Measurements from ENCODE around the gene SPATA31E1.
"Not testable (repeated sequence)": the region's sequence is repeated elsewhere in the genome, so short reads cannot be mapped to it uniquely, and the experiment has no call there.

SPATA31E1 gene

GRCh38 chr9:87886210-87886932 lies 3.7 kb downstream of the SPATA31E1 start:
- DNase-seq: no peak

- DNase-seq: no peak
Measured at GRCh38 chr9:87886933-87887505, 4.3 kb downstream of the SPATA31E1 start.

- no peak for DNase-seq
Measured at GRCh38 chr9:87887661-87888480, 5.2 kb downstream of the SPATA31E1 start.

GRCh38 chr9:87888501-87888900 lies 5.8 kb downstream of the SPATA31E1 start:
- DNase-seq: no peak

- no peak for DNase-seq
Measured at GRCh38 chr9:87889065-87889881, 6.6 kb downstream of the SPATA31E1 start.

GRCh38 chr9:87889882-87890252 lies 7.2 kb downstream of the SPATA31E1 start:
- DNase-seq: no peak

GRCh38 chr9:87890837-87891236 lies 8.2 kb downstream of the SPATA31E1 start:
- DNase-seq: no peak

GRCh38 chr9:87891754-87892153 lies 9.1 kb downstream of the SPATA31E1 start:
- no peak for DNase-seq

GRCh38 chr9:87892956-87893355 lies 10.3 kb downstream of the SPATA31E1 start:
- DNase-seq: no peak

GRCh38 chr9:87894998-87895625 lies 12.4 kb downstream of the SPATA31E1 start:
- no peak for DNase-seq

GRCh38 chr9:87896891-87897290 lies 14.2 kb downstream of the SPATA31E1 start:
- no peak for DNase-seq

- DNase-seq: no peak
Measured at GRCh38 chr9:87898151-87898550, 15.5 kb downstream of the SPATA31E1 start.

GRCh38 chr9:87902371-87902770 lies 19.7 kb downstream of the SPATA31E1 start:
- not testable (repeated sequence) for DNase-seq

GRCh38 chr9:87909310-87910041 lies 26.8 kb downstream of the SPATA31E1 start:
- DNase-seq: no peak

GRCh38 chr9:87910821-87911220 lies 28.1 kb downstream of the SPATA31E1 start:
- DNase-seq: no peak

GRCh38 chr9:87917662-87918061 lies 35.0 kb downstream of the SPATA31E1 start, which contains the start of gene SPATA31C1:
SPATA31C1 (plus strand) TSS chr9:87917962.
- not testable (repeated sequence) for DNase-seq

GRCh38 chr9:87919013-87919412 lies 36.3 kb downstream of the SPATA31E1 start:
- not testable (repeated sequence) for DNase-seq

- not testable (repeated sequence) for DNase-seq
Measured at GRCh38 chr9:87921561-87921960, 38.9 kb downstream of the SPATA31E1 start.

GRCh38 chr9:87923012-87923411 lies 40.3 kb downstream of the SPATA31E1 start:
- peak; percentile 61 for DNase-seq

GRCh38 chr9:87924851-87925250 lies 42.2 kb downstream of the SPATA31E1 start:
- DNase-seq: not testable (repeated sequence)

- DNase-seq: not testable (repeated sequence)
Measured at GRCh38 chr9:87929152-87929551, 46.5 kb downstream of the SPATA31E1 start.

GRCh38 chr9:87934444-87934843 lies 51.8 kb downstream of the SPATA31E1 start:
- DNase-seq: not testable (repeated sequence)
